ENCODE results near the gene PRCC. TPM values are rescaled to one million over a fixed set of nuclear protein-coding genes. Genes with fewer than 3 reads are reported as not detected.

Gene PRCC
- total and polyA plus RNA-seq, 9 donors: 22.7 to 75.7 (median 62.1) TPM

DNA sequence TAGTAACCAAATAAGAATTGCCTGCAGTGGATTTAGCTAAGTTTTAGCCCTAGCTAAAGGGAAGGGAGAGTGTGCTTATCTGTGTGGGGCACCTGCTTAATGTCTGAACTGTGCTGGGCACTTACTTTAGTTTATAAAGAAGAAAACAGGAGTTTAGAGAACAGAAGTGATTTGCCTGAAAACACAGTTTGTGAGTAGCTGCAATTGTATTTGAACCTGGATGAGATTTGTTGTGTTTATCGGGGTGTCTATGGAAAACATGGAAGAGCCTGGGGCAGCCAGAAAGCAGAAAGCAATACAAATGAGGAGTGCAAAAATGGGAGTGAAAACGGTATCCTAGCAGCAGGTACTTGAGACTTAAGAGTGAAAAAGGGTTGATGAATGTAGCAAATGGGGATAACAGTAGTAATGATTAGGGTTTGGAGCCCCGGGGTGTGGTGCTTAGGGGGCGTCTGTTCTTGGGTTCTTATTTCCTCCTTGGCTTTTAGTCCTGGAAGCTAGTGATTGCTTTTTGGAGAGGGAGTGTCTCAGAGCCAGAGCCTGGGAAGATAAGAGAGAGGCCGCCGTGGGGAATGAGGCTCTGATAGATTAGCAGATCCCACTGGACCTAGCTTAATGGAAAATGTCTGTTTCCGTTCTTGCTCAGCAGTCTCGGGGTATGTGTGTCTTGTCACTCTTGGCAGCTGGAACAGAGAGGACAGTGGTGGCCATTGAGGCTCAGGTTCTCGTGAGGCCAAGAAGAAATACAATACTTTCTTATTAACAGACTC is 5.6 kb downstream of the PRCC start:
- H3K27me3 ChIP-seq (ENCODE audit: control insufficient read depth, insufficient read depth, low read length): no peaks in the 10 kb centered on the region
- peaks cover 13% of the 10 kb centered on the region for H3K36me3 ChIP-seq (ENCODE audit: control insufficient read depth, insufficient read depth, low read length)
- WGBS (ENCODE audit: insufficient coverage): 36% methylated on average over 6 of the region's 9 CpGs
- no peaks in the 10 kb centered on the region for H3K9me3 ChIP-seq (replicated peaks; ENCODE audit: control insufficient read depth, low read depth, low read length)
- no peak overlapping the region for H3K27ac ChIP-seq (ENCODE audit: low read length)
- no peak overlapping the region for H3K4me3 ChIP-seq (ENCODE audit: low read length)
- H3K4me1 ChIP-seq (ENCODE audit: control insufficient read depth, insufficient read depth, low read length): peaks cover 20% of the 10 kb centered on the region
- DNase-seq: peak; percentile 49

DNA sequence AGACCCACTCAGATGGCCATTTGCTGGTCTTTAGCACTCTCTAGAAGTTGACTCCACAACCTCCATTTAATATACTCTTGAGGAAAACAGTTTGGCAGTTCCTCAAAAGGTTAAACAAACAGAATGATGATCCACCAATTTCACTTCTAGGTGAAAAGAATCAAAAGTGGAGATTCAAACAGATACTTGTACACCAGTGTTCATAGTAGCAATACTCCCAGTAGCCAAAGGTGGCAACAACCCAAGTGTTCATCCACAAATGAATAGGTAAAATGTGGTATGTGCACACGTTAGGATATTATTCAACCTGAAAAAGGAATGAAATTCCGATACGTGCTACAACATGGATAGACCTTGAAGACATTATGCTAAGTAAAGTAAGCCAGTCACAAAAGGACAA is 6.3 kb downstream of the PRCC start:
- no peaks in the 10 kb centered on the region for H3K27me3 ChIP-seq (ENCODE audit: control insufficient read depth, insufficient read depth, low read length)
- peaks cover 15% of the 10 kb centered on the region for H3K4me1 ChIP-seq (ENCODE audit: control insufficient read depth, insufficient read depth, low read length)
- H3K9me3 ChIP-seq (replicated peaks; ENCODE audit: control insufficient read depth, low read depth, low read length): no peaks in the 10 kb centered on the region
- no peak overlapping the region for H3K27ac ChIP-seq (ENCODE audit: low read length)
- WGBS (ENCODE audit: insufficient coverage): no CpG with 5 or more reads among the region's 3 CpGs
- peaks cover 13% of the 10 kb centered on the region for H3K36me3 ChIP-seq (ENCODE audit: control insufficient read depth, insufficient read depth, low read length)
- H3K4me3 ChIP-seq (ENCODE audit: low read length): no peak overlapping the region
- no peak for DNase-seq

- H3K27ac ChIP-seq (ENCODE audit: low read length): no peak overlapping the region
- H3K27me3 ChIP-seq (ENCODE audit: control insufficient read depth, insufficient read depth, low read length): no peaks in the 10 kb centered on the region
- no peak overlapping the region for H3K4me3 ChIP-seq (ENCODE audit: low read length)
- peaks cover 9% of the 10 kb centered on the region for H3K4me1 ChIP-seq (ENCODE audit: control insufficient read depth, insufficient read depth, low read length)
- H3K9me3 ChIP-seq (replicated peaks; ENCODE audit: control insufficient read depth, low read depth, low read length): no peaks in the 10 kb centered on the region
- peaks cover 9% of the 10 kb centered on the region for H3K36me3 ChIP-seq (ENCODE audit: control insufficient read depth, insufficient read depth, low read length)
- WGBS (ENCODE audit: insufficient coverage): 88% methylated on average over 3 of the region's 5 CpGs
- no peak for DNase-seq
Measured at GRCh38 chr1:156775799-156776198, 8.5 kb downstream of the PRCC start.

DNA sequence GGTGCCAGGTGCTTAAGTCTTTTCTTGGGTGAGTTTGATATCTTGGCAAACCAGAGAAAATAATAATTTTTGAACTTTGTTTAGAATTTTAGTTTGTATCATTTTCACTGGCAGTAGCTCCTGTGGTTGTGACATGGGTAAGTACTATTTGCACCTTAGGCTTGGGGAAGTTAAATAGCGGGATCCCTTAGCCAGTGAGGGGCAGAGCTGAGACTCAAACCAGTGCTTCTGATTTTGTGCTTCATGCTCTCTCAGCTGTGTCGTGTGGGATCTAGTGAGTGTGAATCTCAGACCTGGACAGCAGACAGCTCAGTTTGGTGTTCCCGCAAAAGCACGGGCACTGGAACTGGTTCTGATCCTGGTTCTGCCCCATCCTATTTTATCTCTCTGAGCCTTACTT is 9.6 kb downstream of the PRCC start:
- 100% methylated on average over 1 of the region's 4 CpGs for WGBS (ENCODE audit: insufficient coverage)
- Histone ChIP-seq H3K27ac (ENCODE audit: low read length) (no peak overlapping the region), H3K4me1 (ENCODE audit: control insufficient read depth, insufficient read depth, low read length) (peaks cover 5% of the 10 kb centered on the region), H3K4me3 (ENCODE audit: low read length) (no peak overlapping the region), H3K36me3 (ENCODE audit: control insufficient read depth, insufficient read depth, low read length) (peaks cover 10% of the 10 kb centered on the region), H3K9me3 (replicated peaks; ENCODE audit: control insufficient read depth, low read depth, low read length) (no peaks in the 10 kb centered on the region), H3K27me3 (ENCODE audit: control insufficient read depth, insufficient read depth, low read length) (no peaks in the 10 kb centered on the region)
- no peak for DNase-seq

- 73% methylated on average over 1 of the region's 1 CpG for WGBS (ENCODE audit: insufficient coverage)
- peaks cover 14% of the 10 kb centered on the region for H3K36me3 ChIP-seq (ENCODE audit: control insufficient read depth, insufficient read depth, low read length)
- H3K27me3 ChIP-seq (ENCODE audit: control insufficient read depth, insufficient read depth, low read length): no peaks in the 10 kb centered on the region
- H3K4me3 ChIP-seq (ENCODE audit: low read length): no peak overlapping the region
- no peak for DNase-seq
- H3K27ac ChIP-seq (ENCODE audit: low read length): no peak overlapping the region
- no peaks in the 10 kb centered on the region for H3K9me3 ChIP-seq (replicated peaks; ENCODE audit: control insufficient read depth, low read depth, low read length)
- H3K4me1 ChIP-seq (ENCODE audit: control insufficient read depth, insufficient read depth, low read length): peaks cover 4% of the 10 kb centered on the region
Measured at GRCh38 chr1:156777573-156777972, 10.2 kb downstream of the PRCC start.

DNA sequence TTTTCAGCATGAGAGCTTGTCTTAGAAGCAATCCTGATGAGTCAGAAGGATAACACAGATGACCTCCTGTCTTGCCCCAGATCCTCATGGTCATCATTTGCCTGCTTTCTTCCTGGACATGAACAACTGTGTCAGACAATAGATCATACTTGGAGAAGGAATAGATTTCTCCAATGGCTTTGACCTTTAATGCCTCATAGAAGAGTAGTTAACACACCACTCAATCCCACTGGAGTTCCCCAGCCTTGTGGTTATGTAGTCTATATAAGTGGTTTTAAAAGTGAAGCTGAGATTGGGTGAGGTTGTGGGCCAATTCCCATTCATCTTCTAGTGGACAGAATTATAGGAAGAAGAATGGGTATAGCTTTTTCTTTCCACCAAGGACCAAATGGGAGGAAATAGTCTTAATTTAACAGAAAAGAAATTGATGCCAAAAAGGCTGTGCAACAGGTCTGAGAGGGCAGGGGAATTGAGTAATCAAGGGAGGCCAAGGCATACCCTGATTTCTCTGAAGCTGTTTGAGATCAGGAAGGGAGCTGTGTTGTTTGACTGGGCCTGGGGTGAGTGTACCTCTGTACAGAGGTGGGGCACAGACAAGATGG is 14.4 kb downstream of the PRCC start:
- Histone ChIP-seq H3K36me3 (ENCODE audit: control insufficient read depth, insufficient read depth, low read length) (peaks cover 40% of the 10 kb centered on the region), H3K9me3 (replicated peaks; ENCODE audit: control insufficient read depth, low read depth, low read length) (no peaks in the 10 kb centered on the region), H3K27me3 (ENCODE audit: control insufficient read depth, insufficient read depth, low read length) (no peaks in the 10 kb centered on the region), H3K27ac (ENCODE audit: low read length) (no peak overlapping the region), H3K4me1 (ENCODE audit: control insufficient read depth, insufficient read depth, low read length) (no peaks in the 10 kb centered on the region), H3K4me3 (ENCODE audit: low read length) (no peak overlapping the region)
- no peak for DNase-seq

- DNase-seq: no peak
- no peak overlapping the region for H3K27ac ChIP-seq (ENCODE audit: low read length)
- H3K36me3 ChIP-seq (ENCODE audit: control insufficient read depth, insufficient read depth, low read length): peaks cover 64% of the 10 kb centered on the region
- H3K9me3 ChIP-seq (replicated peaks; ENCODE audit: control insufficient read depth, low read depth, low read length): no peaks in the 10 kb centered on the region
- no peak overlapping the region for H3K4me3 ChIP-seq (ENCODE audit: low read length)
- H3K4me1 ChIP-seq (ENCODE audit: control insufficient read depth, insufficient read depth, low read length): no peaks in the 10 kb centered on the region
- H3K27me3 ChIP-seq (ENCODE audit: control insufficient read depth, insufficient read depth, low read length): no peaks in the 10 kb centered on the region
- WGBS (ENCODE audit: insufficient coverage): 96% methylated on average over 4 of the region's 6 CpGs
Measured at GRCh38 chr1:156785458-156785857, 18.1 kb downstream of the PRCC start.

DNA sequence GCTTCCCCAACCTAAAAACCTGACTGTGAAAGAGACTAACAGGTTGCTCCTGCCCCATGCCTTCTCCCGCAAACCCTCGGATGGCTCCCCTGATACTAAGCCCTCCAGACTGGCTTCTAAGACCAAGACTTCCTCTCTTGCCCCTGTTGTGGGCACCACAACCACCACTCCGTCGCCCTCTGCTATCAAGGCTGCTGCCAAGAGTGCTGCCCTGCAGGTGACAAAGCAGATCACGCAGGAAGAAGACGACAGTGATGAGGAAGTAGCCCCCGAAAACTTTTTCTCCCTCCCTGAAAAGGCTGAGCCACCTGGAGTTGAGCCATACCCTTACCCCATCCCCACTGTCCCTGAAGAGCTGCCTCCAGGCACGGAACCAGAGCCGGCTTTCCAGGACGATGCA is 19.3 kb downstream of the PRCC start:
- Histone ChIP-seq H3K4me1 (ENCODE audit: control insufficient read depth, insufficient read depth, low read length) (no peaks in the 10 kb centered on the region), H3K27me3 (ENCODE audit: control insufficient read depth, insufficient read depth, low read length) (no peaks in the 10 kb centered on the region), H3K9me3 (replicated peaks; ENCODE audit: control insufficient read depth, low read depth, low read length) (no peaks in the 10 kb centered on the region), H3K4me3 (ENCODE audit: low read length) (no peak overlapping the region), H3K36me3 (ENCODE audit: control insufficient read depth, insufficient read depth, low read length) (peaks cover 65% of the 10 kb centered on the region), H3K27ac (ENCODE audit: low read length) (no peak overlapping the region)
- 94% methylated on average over 4 of the region's 10 CpGs for WGBS (ENCODE audit: insufficient coverage)
- DNase-seq: no peak

GRCh38 chr1:156788136-156788535 is 20.8 kb downstream of the PRCC start:
- H3K4me1 ChIP-seq (ENCODE audit: control insufficient read depth, insufficient read depth, low read length): no peaks in the 10 kb centered on the region
- H3K36me3 ChIP-seq (ENCODE audit: control insufficient read depth, insufficient read depth, low read length): peaks cover 66% of the 10 kb centered on the region
- H3K27me3 ChIP-seq (ENCODE audit: control insufficient read depth, insufficient read depth, low read length): no peaks in the 10 kb centered on the region
- no peak for DNase-seq
- no peak overlapping the region for H3K4me3 ChIP-seq (ENCODE audit: low read length)
- no CpG with 5 or more reads among the region's 2 CpGs for WGBS (ENCODE audit: insufficient coverage)
- no peaks in the 10 kb centered on the region for H3K9me3 ChIP-seq (replicated peaks; ENCODE audit: control insufficient read depth, low read depth, low read length)
- no peak overlapping the region for H3K27ac ChIP-seq (ENCODE audit: low read length)

DNA sequence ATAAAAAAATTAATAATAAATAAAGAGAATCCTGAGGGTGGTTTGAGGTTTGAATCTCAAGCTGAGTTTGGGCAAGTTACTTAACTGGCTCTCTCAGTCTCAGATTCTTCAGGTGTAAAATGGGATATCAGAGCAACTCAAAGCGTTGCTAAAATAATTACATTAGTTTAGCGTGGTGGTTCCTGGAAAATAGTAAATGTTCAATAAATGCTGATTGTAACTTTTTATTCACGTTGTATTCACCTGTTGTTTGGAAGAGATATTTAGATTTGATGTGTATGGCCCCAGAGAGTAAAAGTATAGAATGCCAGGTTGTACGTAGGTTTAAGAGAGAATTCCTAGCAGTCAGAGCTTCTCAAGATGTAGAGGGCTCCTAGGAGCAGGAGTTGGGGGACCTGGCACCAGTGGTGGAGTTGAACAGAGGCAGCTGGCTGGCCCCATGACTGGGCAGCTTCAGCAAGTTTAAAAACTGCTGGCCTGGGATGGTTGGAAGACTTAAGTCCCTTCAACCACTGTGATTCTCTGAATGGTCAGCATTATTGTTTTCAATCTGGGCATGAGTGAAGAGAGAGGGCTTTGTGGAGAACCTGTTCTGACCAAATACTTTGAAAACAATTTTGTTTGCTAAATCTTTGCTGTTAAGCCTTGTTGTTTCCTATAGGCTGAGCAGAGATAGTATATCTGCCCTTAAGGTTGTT is 22.4 kb downstream of the PRCC start:
- WGBS (ENCODE audit: insufficient coverage): 94% methylated on average over 3 of the region's 4 CpGs
- Histone ChIP-seq H3K4me3 (ENCODE audit: low read length) (no peak overlapping the region), H3K27ac (ENCODE audit: low read length) (no peak overlapping the region), H3K9me3 (replicated peaks; ENCODE audit: control insufficient read depth, low read depth, low read length) (no peaks in the 10 kb centered on the region), H3K4me1 (ENCODE audit: control insufficient read depth, insufficient read depth, low read length) (no peaks in the 10 kb centered on the region), H3K27me3 (ENCODE audit: control insufficient read depth, insufficient read depth, low read length) (no peaks in the 10 kb centered on the region), H3K36me3 (ENCODE audit: control insufficient read depth, insufficient read depth, low read length) (peaks cover 69% of the 10 kb centered on the region)
- DNase-seq: no peak

Data from muscle of leg (tissue), 11 donors.